ENCODE data around the gene NMS. TPM values are rescaled to one million over a fixed set of nuclear protein-coding genes. Genes with fewer than 3 reads are reported as not detected.

NMS gene
- total and polyA plus RNA-seq, 2 of the 13 experiments (the other 11 are each of a cell fraction or from before 2014, with no cell fraction given): not detected

DNA sequence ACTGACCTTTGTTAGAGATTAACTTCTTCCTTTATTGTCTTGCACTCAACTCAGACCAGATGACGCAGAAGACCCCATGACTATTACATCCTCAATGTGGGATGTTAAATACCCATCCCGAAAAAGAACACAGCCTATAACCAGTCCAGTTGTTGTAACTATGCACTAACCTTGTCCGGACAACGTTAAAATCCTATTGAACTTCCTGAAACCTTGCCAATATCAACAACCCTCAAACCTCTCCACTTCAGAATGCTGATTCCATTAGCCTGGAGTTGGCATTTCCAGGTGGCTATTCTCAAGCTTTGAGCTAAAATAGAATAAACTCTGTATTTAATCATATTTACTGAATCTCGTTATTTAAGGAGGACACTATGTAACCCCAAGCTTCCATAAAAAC is 13.6 kb downstream of the NMS start:
- intact Hi-C loops (cut with micrococcal nuclease; ENCODE audit: unreplicated experiment): no loop called here
- DNase-seq (ENCODE audit: low spot score) (no peak), ATAC-seq (no peak), FAIRE-seq (no peak)
- CTCF ChIA-PET (ENCODE audit: low intra/inter-chr PET ratio, low total read pairs): no interaction called here
- Histone ChIP-seq H3K36me3 (replicated peaks in 1 of 2; ENCODE audit: control insufficient read depth in 1 of 2, insufficient read depth in 2 of 2, low read length in 2 of 2) (no peaks in the 10 kb centered on the region), H3K27me3 (ENCODE audit: control insufficient read depth in 1 of 2, insufficient read depth in 2 of 2, low read length in 2 of 2) (peaks cover 3 to 15% of the 10 kb centered on the region in 2 experiments; a peak in 2 of 5 replicates), H2AFZ (ENCODE audit: low read length) (no peak overlapping the region), H3K4me1 (ENCODE audit: insufficient read depth, low read length) (no peaks in the 10 kb centered on the region), H3K4me2 (ENCODE audit: low read depth, low read length) (no peak overlapping the region), H3K9ac (ENCODE audit: insufficient read depth, low read depth, low read length) (no peak overlapping the region), H3K9me3 (ENCODE audit: low read length) (no peaks in the 10 kb centered on the region), H4K20me1 (ENCODE audit: insufficient read depth, low read length) (no peaks in the 10 kb centered on the region), H3K79me2 (ENCODE audit: insufficient read depth, low read length) (no peaks in the 10 kb centered on the region), H3K27ac (ENCODE audit: extremely low read length, insufficient read depth, low read length) (no peak overlapping the region), H3K4me3 (replicated peaks in 1 of 3; ENCODE audit: insufficient read depth in 1 of 3, low read depth in 2 of 3, low read length in 3 of 3) (no peak overlapping the region)
- POLR2A ChIA-PET: no interaction called here
- TF ChIP-seq PHF21A (CRISPR knock-in tag; IDR thresholded peaks at IDR 0.05): no peak
- TF ChIP-seq ZNF709 (CRISPR knock-in tag; IDR thresholded peaks at IDR 0.05): no peak
- no peak for TF ChIP-seq GATAD1 (CRISPR knock-in tag; IDR thresholded peaks at IDR 0.05)
- TF ChIP-seq, protein P1, sequence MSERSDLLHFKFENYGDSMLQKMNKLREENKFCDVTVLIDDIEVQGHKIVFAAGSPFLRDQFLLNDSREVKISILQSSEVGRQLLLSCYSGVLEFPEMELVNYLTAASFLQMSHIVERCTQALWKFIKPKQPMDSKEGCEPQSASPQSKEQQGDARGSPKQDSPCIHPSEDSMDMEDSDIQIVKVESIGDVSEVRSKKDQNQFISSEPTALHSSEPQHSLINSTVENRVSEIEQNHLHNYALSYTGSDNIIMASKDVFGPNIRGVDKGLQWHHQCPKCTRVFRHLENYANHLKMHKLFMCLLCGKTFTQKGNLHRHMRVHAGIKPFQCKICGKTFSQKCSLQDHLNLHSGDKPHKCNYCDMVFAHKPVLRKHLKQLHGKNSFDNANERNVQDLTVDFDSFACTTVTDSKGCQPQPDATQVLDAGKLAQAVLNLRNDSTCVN (CRISPR knock-in tag; IDR thresholded peaks at IDR 0.05; ENCODE audit: borderline replicate concordance): no peak
- TF ChIP-seq NFE2 (CRISPR knock-in tag; IDR thresholded peaks at IDR 0.05): no peak
- TF ChIP-seq, protein P2, sequence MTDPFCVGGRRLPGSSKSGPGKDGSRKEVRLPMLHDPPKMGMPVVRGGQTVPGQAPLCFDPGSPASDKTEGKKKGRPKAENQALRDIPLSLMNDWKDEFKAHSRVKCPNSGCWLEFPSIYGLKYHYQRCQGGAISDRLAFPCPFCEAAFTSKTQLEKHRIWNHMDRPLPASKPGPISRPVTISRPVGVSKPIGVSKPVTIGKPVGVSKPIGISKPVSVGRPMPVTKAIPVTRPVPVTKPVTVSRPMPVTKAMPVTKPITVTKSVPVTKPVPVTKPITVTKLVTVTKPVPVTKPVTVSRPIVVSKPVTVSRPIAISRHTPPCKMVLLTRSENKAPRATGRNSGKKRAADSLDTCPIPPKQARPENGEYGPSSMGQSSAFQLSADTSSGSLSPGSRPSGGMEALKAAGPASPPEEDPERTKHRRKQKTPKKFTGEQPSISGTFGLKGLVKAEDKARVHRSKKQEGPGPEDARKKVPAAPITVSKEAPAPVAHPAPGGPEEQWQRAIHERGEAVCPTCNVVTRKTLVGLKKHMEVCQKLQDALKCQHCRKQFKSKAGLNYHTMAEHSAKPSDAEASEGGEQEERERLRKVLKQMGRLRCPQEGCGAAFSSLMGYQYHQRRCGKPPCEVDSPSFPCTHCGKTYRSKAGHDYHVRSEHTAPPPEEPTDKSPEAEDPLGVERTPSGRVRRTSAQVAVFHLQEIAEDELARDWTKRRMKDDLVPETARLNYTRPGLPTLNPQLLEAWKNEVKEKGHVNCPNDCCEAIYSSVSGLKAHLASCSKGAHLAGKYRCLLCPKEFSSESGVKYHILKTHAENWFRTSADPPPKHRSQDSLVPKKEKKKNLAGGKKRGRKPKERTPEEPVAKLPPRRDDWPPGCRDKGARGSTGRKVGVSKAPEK (CRISPR knock-in tag; IDR thresholded peaks at IDR 0.05; ENCODE audit: borderline replicate concordance): no peak
- no peak for TF ChIP-seq SOX6 (IDR thresholded peaks at IDR 0.05)
- no peak for TF ChIP-seq SOX6 (CRISPR knock-in tag; IDR thresholded peaks at IDR 0.05)
- no peak for TF ChIP-seq ZNF777 (CRISPR knock-in tag; IDR thresholded peaks at IDR 0.05)
- no peak for TF ChIP-seq ZNF143 (CRISPR knock-in tag; IDR thresholded peaks at IDR 0.05)
- TF ChIP-seq EZH2 (conservative IDR thresholded peaks at IDR 0.05; ENCODE audit: low read depth, low read length): no peak
- no peak for TF ChIP-seq ZNF883 (CRISPR knock-in tag; IDR thresholded peaks at IDR 0.05; ENCODE audit: not compliant biosample characterization)
- TF ChIP-seq ZNF766 (CRISPR knock-in tag; IDR thresholded peaks at IDR 0.05; ENCODE audit: borderline replicate concordance): no peak
- no peak for TF ChIP-seq HNRNPLL (IDR thresholded peaks at IDR 0.05; ENCODE audit: low read depth, low read length, poor library complexity, severe bottlenecking)
- in situ Hi-C loops (cut with HindIII; ENCODE audit: extremely low pct_ligation_motif_present, low pct_unique_long_range_greater_than_20kb): no loop called here
- 0% methylated on average over 5 of the region's 5 CpGs for WGBS (ENCODE audit: low lambda C conversion rate)
- no TSS peak for BruUV-seq (replicated peaks)
